Natural killer cell (primary cell): Measurements from ENCODE around the gene NFKBIZ. TPM values are rescaled to one million over a fixed set of nuclear protein-coding genes. Genes with fewer than 3 reads are reported as not detected.
"Not testable (repeated sequence)": the region's sequence is repeated elsewhere in the genome, so short reads cannot be mapped to it uniquely, and the experiment has no call there.

Experiments used
- ATAC-seq, 3 donors: fragments of 150-1000 bp in 2 of 3; fragments of 200-7000 bp in 1 of 3; cut with Tn5 transposase; 1 replicate in 1 of 3; 2 replicates in 2 of 3; pipeline ENCODE4 v1.10.0; 2021; ENCODE audit warnings: mild to moderate bottlenecking in 2 of 3, moderate library complexity in 2 of 3
- DNase-seq, 2 donors: peaks; one replicate each; pipeline versions ENCODE4 v3.0.0 to v3.0.0-alpha.2; 2013 to 2021; ENCODE audit warnings: mixed read lengths in 1 of 2
- H3K27ac ChIP-seq: one replicate; pipeline ENCODE4 v1.5.1; 2013; ENCODE audit warnings: mild to moderate bottlenecking, low read length
- H3K27me3 ChIP-seq: one replicate; pipeline ENCODE4 v1.6.1; 2013; ENCODE audit warnings: low read length; ENCODE audit not compliant: control insufficient read depth, insufficient read depth
- H3K36me3 ChIP-seq: one replicate; pipeline ENCODE4 v1.6.1; 2013; ENCODE audit warnings: low read length; ENCODE audit not compliant: control insufficient read depth, insufficient read depth
- H3K4me1 ChIP-seq: one replicate; pipeline ENCODE4 v1.6.1; 2013; ENCODE audit warnings: low read length; ENCODE audit not compliant: control insufficient read depth, insufficient read depth
- H3K4me3 ChIP-seq: one replicate; pipeline ENCODE4 v1.5.1; 2013; ENCODE audit warnings: low read length
- H3K9me3 ChIP-seq: one replicate; pipeline ENCODE4 v1.6.1; 2013; ENCODE audit warnings: low read length; ENCODE audit not compliant: control insufficient read depth, insufficient read depth
- H3K27ac Mint-ChIP-seq, 2 donors: one replicate each; pipeline ENCODE4 v1.8.0; 2022; ENCODE audit warnings: mild to moderate bottlenecking in 2 of 2, mixed read lengths in 2 of 2, moderate library complexity in 1 of 2
- H3K27me3 Mint-ChIP-seq, 2 donors: one replicate each; pipeline ENCODE4 v1.8.0; 2022; ENCODE audit warnings: low read depth in 2 of 2, mixed read lengths in 2 of 2
- H3K36me3 Mint-ChIP-seq: one replicate; pipeline ENCODE4 v1.8.0; 2022; ENCODE audit warnings: mixed read lengths
- H3K4me1 Mint-ChIP-seq, 2 donors: one replicate each; pipeline ENCODE4 v1.8.0; 2022; ENCODE audit warnings: mixed read lengths in 2 of 2
- H3K4me3 Mint-ChIP-seq: one replicate; pipeline ENCODE4 v1.8.0; 2022; ENCODE audit warnings: mild to moderate bottlenecking, moderate library complexity, mixed read lengths
- H3K9me3 Mint-ChIP-seq, 2 donors: one replicate each; pipeline ENCODE4 v1.8.0; 2022; ENCODE audit warnings: mixed read lengths in 2 of 2
- WGBS: methylation state at CpG from one replicate; pipeline ENCODE4 v1.1.7; 2013; ENCODE audit warnings: missing lambda C conversion rate; ENCODE audit not compliant: insufficient coverage; 5-methylcytosine and 5-hydroxymethylcytosine counted together
- intact Hi-C: fragments of 100-400 bp; cut with micrococcal nuclease; formaldehyde crosslinking; loops from one replicate; pipeline ENCODE4 v1.14.2; 2022
- total RNA-seq, 4 donors: library from RNA; stranded (reverse); fragments of 120-200 nt in 1 of 4; gene quantifications; one replicate each; pipeline versions ENCODE4 v1.2.3 to v1.2.4, GENCODE V29; 2013 to 2022
- TF ChIP-seq, protein P1 (sequence below): fragments of 200-600 bp; IDR thresholded peaks from one replicate; pipeline ENCODE4 v1.8.0; 2022; ENCODE audit warnings: antibody characterized with exemption

Gene NFKBIZ
- total RNA-seq, 3 donors from 2014 or later (not counting 1 experiment from before 2014, with no cell fraction given) = 510 to 811 (median 774) TPM

DNA sequence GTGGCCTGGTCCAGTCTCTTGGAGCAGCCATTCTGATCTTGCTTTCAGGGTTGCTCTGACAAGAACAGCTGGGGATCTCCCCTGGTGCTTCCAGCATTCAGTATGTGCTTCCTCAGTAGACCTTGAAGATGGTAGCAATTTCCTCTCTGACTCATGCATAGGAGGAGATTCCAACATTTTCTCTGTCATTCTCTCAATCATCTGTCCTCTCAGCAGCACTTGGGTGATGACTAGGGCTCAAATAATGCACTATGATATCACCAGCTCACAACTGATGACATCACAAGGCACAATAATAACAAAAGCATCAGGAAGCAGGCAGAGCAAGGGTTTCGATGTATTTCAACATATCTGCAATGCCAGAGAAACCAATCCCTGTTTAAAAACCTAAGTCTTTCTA is 52.7 kb downstream of the NFKBIZ start:
- Mint-ChIP-seq H3K27ac (peak overlapping the region in 1 of 2 donors; percentile 23), H3K9me3 (no peaks in the 10 kb centered on the region), H3K27me3 (no peaks in the 10 kb centered on the region), H3K36me3 (no peaks in the 10 kb centered on the region), H3K4me1 (no peaks in the 10 kb centered on the region), H3K4me3 (no peak overlapping the region)
- TF ChIP-seq, protein P1, sequence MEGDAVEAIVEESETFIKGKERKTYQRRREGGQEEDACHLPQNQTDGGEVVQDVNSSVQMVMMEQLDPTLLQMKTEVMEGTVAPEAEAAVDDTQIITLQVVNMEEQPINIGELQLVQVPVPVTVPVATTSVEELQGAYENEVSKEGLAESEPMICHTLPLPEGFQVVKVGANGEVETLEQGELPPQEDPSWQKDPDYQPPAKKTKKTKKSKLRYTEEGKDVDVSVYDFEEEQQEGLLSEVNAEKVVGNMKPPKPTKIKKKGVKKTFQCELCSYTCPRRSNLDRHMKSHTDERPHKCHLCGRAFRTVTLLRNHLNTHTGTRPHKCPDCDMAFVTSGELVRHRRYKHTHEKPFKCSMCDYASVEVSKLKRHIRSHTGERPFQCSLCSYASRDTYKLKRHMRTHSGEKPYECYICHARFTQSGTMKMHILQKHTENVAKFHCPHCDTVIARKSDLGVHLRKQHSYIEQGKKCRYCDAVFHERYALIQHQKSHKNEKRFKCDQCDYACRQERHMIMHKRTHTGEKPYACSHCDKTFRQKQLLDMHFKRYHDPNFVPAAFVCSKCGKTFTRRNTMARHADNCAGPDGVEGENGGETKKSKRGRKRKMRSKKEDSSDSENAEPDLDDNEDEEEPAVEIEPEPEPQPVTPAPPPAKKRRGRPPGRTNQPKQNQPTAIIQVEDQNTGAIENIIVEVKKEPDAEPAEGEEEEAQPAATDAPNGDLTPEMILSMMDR = no peak
- Histone ChIP-seq H3K36me3 (no peaks in the 10 kb centered on the region), H3K9me3 (no peaks in the 10 kb centered on the region), H3K4me1 (no peaks in the 10 kb centered on the region), H3K4me3 (no peak overlapping the region), H3K27me3 (no peaks in the 10 kb centered on the region), H3K27ac (no peak overlapping the region)
- whole genome bisulfite sequencing = 100% methylated on average over 1 of the region's 1 CpG
- intact Hi-C loops = no loop called here
- ATAC-seq (peak in 1 of 3 donors; percentile 46), DNase-seq (peak in 1 of 2 donors; percentile 17)

DNA sequence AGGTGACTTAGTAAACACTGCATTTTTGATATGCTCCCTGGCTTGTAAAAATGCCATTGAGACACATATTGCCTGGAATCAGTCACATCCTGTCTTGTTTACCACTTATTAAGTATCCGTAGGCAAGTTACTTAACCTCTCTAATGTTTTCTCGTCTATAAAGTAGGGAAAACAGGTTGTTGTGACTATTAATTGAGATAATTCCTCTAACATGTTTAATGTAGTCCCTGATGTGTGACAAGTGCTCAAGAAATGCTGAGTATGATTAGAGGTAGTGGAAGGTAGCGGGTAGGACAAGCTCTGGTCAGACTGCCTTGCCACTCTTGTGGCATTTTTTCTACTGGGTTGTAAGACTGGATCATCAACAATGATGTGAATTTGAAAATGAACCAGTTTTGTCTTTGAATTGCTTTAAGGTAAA is 54.1 kb downstream of the NFKBIZ start:
- H3K4me1 Mint-ChIP-seq = no peaks in the 10 kb centered on the region
- no peaks in the 10 kb centered on the region for H3K27me3 ChIP-seq
- no peaks in the 10 kb centered on the region for H3K36me3 ChIP-seq
- H3K36me3 Mint-ChIP-seq = no peaks in the 10 kb centered on the region
- H3K27me3 Mint-ChIP-seq = peaks cover 0 to 4% of the 10 kb centered on the region in 2 donors
- TF ChIP-seq, protein P1 = no peak
- no peak overlapping the region for H3K4me3 Mint-ChIP-seq
- DNase-seq (no peak), ATAC-seq (no peak)
- intact Hi-C loops = no loop called here
- no peaks in the 10 kb centered on the region for H3K9me3 Mint-ChIP-seq
- WGBS = 100% methylated on average over 2 of the region's 3 CpGs
- H3K27ac Mint-ChIP-seq = no peak overlapping the region
- H3K4me3 ChIP-seq = no peak overlapping the region
- H3K9me3 ChIP-seq = no peaks in the 10 kb centered on the region
- H3K27ac ChIP-seq = no peak overlapping the region
- H3K4me1 ChIP-seq = no peaks in the 10 kb centered on the region

DNA sequence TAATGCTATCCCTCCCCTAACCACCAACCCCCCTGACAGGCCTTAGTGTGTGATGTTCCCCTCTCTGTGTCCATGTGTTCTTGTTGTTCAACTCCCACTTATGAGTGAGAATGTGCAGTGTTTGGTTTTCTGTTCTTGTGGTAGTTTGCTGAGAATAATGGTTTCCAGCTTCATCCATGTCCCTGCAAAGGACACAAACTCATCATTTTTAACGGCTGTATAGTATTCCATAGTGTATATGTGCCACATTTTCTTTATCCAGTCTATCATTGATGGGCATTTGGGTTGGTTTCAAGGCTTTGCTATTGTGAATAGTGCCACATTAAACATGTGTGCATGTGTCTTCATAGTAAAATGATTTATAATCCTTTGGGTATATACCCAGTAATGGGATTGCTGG is 56.3 kb downstream of the NFKBIZ start:
- H3K27me3 Mint-ChIP-seq, H3K4me3 ChIP-seq, H3K27me3 ChIP-seq, H3K4me3 Mint-ChIP-seq, H3K36me3 ChIP-seq, intact Hi-C loops, H3K9me3 ChIP-seq, H3K36me3 Mint-ChIP-seq, H3K9me3 Mint-ChIP-seq, H3K4me1 ChIP-seq, ATAC-seq, H3K4me1 Mint-ChIP-seq, DNase-seq, H3K27ac Mint-ChIP-seq, H3K27ac ChIP-seq: not testable (repeated sequence)
- no CpG with 5 or more reads among the region's 1 CpG for WGBS

Other genes starting within 250 kb of the NFKBIZ start
- gene ZBTB11, start 172.4 kb upstream of the NFKBIZ start, total RNA-seq = 10 to 100 TPM; 72.0 to 90.9 (median 83.5) TPM
- 100 to 1,000 TPM; 660 to 850 (median 763) TPM for gene RPL24, start 162.8 kb upstream of the NFKBIZ start, total RNA-seq
- 10 to 100 TPM in 1 of 3 donors, 1 to 10 TPM in 2; 8.5 to 11.0 (median 9.4) TPM for gene CEP97, start 124.9 kb upstream of the NFKBIZ start, total RNA-seq
- gene NXPE3, start 70.3 kb upstream of the NFKBIZ start, total RNA-seq = 10 to 100 TPM; 17.0 to 27.1 (median 21.1) TPM